GM12878 (cell line): ENCODE data around the gene ENO2. TPM values are rescaled to one million over a fixed set of nuclear protein-coding genes. Genes with fewer than 3 reads are reported as not detected.

Experiments
- ATF7 ChIP-seq: fragments of 450-650 bp; IDR thresholded peaks from 2 replicates; pipeline ENCODE4 v1.6.1; 2016; ENCODE audit warnings: low read depth, mild to moderate bottlenecking
- BACH1 ChIP-seq: fragments of 450-650 bp; IDR thresholded peaks from 2 replicates; pipeline ENCODE4 v1.6.1; 2017; ENCODE audit warnings: mild to moderate bottlenecking, borderline replicate concordance
- BHLHE40 ChIP-seq, 2 experiments: fragments of 450-650 bp in 1 of 2; IDR thresholded peaks; 2 replicates each; pipeline ENCODE4 v1.6.1; 2011 to 2017; ENCODE audit warnings: low read depth in 2 of 2, borderline replicate concordance in 1 of 2, improper control_type of control experiment in 1 of 2, low read length in 1 of 2, mild to moderate bottlenecking in 1 of 2
- CBFB ChIP-seq: IDR thresholded peaks from 2 replicates; pipeline ENCODE4 v1.6.1; 2016; ENCODE audit warnings: antibody characterized with exemption, low read depth
- CEBPB ChIP-seq, 2 experiments: fragments of 150-350 bp in 1 of 2; IDR thresholded peaks; 2 replicates each; pipeline ENCODE4 v1.6.1; 2012 to 2014; ENCODE audit warnings: low read depth in 2 of 2, low read length in 2 of 2, borderline replicate concordance in 1 of 2, inconsistent platforms in 1 of 2
- NFYA ChIP-seq: IDR thresholded peaks from 2 replicates; pipeline ENCODE4 v1.6.1; 2011; ENCODE audit warnings: low read depth, mild to moderate bottlenecking, low read length, improper control_type of control experiment, borderline replicate concordance
- PAX8 ChIP-seq: fragments of 450-650 bp; IDR thresholded peaks from 2 replicates; pipeline ENCODE4 v1.6.1; 2017; ENCODE audit warnings: mild to moderate bottlenecking, moderate library complexity
- RFX5 ChIP-seq: IDR thresholded peaks from 2 replicates; pipeline ENCODE4 v1.6.1; 2011; ENCODE audit warnings: low read depth, low read length, improper control_type of control experiment
- SMARCA5 ChIP-seq: fragments of 450-650 bp; IDR thresholded peaks from 2 replicates; pipeline ENCODE4 v1.6.1; 2017; ENCODE audit warnings: mild to moderate bottlenecking
- STAT1 ChIP-seq: fragments of 450-650 bp; conservative IDR thresholded peaks from 2 replicates; pipeline ENCODE4 v1.6.1; 2014; ENCODE audit warnings: antibody characterized with exemption, mild to moderate bottlenecking
- polyA plus RNA-seq, 11 experiments: library from polyadenylated mRNA; depleted of rRNA in 4 of 11; unstranded in 6 of 11; stranded (reverse) in 5 of 11; fragments of >200 nt; fragmentation: Nextera tagmentation in 4 of 11; fragmentation: Illumina TruSeq in 1 of 11; extraction: Ambion mirVana in 4 of 11; extraction: Trizol in 1 of 11; gene quantifications; 1 replicate in 1 of 11; 2 replicates in 10 of 11; pipeline versions ENCODE4 v1.2.1 to v1.2.3, GENCODE V29; 2011 to 2016; ENCODE audit warnings: inconsistent platforms in 2 of 11, missing spikeins in 2 of 11, low read depth in 1 of 11
- total RNA-seq, 4 experiments: library from RNA; depleted of rRNA in 3 of 4; stranded (reverse); fragments of >200 nt in 3 of 4; fragmentation: Illumina TruSeq in 1 of 4; extraction: Trizol in 1 of 4; gene quantifications; 2 replicates each; pipeline versions ENCODE4 v1.2.1 to v1.2.3, GENCODE V29; 2013 to 2021
- TF ChIP-seq, protein P1 (sequence below): IDR thresholded peaks from 2 replicates; pipeline ENCODE4 v1.6.1; 2011; ENCODE audit warnings: low read depth, mild to moderate bottlenecking, low read length, moderate library complexity, borderline replicate concordance; ENCODE audit errors: extremely low read depth
- TF ChIP-seq, protein P2 (sequence below): fragments of 450-650 bp; IDR thresholded peaks from 2 replicates; pipeline ENCODE4 v1.6.1; 2017; ENCODE audit warnings: mild to moderate bottlenecking
- TF ChIP-seq, protein P3 (sequence below): fragments of 450-650 bp; IDR thresholded peaks from 2 replicates; pipeline ENCODE4 v1.6.1; 2017; ENCODE audit warnings: antibody characterized with exemption, mild to moderate bottlenecking, moderate library complexity
- TF ChIP-seq, protein P4 (sequence below): fragments of 450-650 bp; formaldehyde crosslinking; IDR thresholded peaks from 2 replicates; pipeline ENCODE4 v1.4.0; 2022; ENCODE audit warnings: mild to moderate bottlenecking, moderate library complexity
- TF ChIP-seq, protein P5 (sequence below): fragments of 450-650 bp; formaldehyde crosslinking; IDR thresholded peaks from 2 replicates; pipeline ENCODE4 v1.4.0; 2020; ENCODE audit warnings: mild to moderate bottlenecking, moderate library complexity
- TF ChIP-seq, protein P6 (sequence below): IDR thresholded peaks from 2 replicates; pipeline ENCODE4 v1.6.1; 2012; ENCODE audit warnings: low read depth, low read length, improper control_type of control experiment

Gene ENO2
- total and polyA plus RNA-seq, 10 of the 15 experiments (the other 5 are each of a cell fraction or from before 2014, with no cell fraction given) = 24.8 to 196 (median 43.1) TPM

DNA sequence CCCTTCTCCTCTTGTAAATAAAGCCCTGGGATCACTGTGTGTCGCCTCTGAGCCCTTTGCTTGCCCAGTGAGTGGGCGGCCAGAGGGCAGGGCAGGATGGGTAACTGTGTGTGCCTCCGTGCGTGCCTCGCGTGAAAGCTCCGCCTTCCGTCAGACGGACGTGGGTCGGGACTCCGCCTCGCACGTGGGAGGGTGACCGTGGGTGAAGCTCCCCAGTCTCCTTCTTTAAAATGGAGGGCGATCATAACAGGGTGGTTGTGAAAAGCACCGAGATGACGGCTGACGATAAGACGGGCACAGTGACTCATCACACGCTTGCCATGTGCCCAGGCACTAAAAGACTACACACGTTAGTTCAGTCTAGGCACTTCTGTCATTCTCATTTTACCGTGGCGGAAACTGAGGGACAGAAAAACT is 46.9 kb downstream of the ENO2 start (continued):
- TF ChIP-seq SMARCA5 = no peak
- TF ChIP-seq, protein P1, sequence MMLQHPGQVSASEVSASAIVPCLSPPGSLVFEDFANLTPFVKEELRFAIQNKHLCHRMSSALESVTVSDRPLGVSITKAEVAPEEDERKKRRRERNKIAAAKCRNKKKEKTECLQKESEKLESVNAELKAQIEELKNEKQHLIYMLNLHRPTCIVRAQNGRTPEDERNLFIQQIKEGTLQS = no peak
- peak; percentile 75 for TF ChIP-seq BACH1
- no peak for TF ChIP-seq CEBPB (IDR thresholded peaks at IDR 0.05; ENCODE audit: borderline replicate concordance in 1 of 2, low read depth in 2 of 2, low read length in 2 of 2)
- TF ChIP-seq, protein P2, sequence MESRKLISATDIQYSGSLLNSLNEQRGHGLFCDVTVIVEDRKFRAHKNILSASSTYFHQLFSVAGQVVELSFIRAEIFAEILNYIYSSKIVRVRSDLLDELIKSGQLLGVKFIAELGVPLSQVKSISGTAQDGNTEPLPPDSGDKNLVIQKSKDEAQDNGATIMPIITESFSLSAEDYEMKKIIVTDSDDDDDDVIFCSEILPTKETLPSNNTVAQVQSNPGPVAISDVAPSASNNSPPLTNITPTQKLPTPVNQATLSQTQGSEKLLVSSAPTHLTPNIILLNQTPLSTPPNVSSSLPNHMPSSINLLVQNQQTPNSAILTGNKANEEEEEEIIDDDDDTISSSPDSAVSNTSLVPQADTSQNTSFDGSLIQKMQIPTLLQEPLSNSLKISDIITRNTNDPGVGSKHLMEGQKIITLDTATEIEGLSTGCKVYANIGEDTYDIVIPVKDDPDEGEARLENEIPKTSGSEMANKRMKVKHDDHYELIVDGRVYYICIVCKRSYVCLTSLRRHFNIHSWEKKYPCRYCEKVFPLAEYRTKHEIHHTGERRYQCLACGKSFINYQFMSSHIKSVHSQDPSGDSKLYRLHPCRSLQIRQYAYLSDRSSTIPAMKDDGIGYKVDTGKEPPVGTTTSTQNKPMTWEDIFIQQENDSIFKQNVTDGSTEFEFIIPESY = no peak
- no peak for TF ChIP-seq PAX8
- peak; percentile 84 to 91 for TF ChIP-seq BHLHE40 (IDR thresholded peaks at IDR 0.05; ENCODE audit: borderline replicate concordance in 1 of 2, low read depth in 2 of 2, low read length in 1 of 2)
- TF ChIP-seq, protein P3, sequence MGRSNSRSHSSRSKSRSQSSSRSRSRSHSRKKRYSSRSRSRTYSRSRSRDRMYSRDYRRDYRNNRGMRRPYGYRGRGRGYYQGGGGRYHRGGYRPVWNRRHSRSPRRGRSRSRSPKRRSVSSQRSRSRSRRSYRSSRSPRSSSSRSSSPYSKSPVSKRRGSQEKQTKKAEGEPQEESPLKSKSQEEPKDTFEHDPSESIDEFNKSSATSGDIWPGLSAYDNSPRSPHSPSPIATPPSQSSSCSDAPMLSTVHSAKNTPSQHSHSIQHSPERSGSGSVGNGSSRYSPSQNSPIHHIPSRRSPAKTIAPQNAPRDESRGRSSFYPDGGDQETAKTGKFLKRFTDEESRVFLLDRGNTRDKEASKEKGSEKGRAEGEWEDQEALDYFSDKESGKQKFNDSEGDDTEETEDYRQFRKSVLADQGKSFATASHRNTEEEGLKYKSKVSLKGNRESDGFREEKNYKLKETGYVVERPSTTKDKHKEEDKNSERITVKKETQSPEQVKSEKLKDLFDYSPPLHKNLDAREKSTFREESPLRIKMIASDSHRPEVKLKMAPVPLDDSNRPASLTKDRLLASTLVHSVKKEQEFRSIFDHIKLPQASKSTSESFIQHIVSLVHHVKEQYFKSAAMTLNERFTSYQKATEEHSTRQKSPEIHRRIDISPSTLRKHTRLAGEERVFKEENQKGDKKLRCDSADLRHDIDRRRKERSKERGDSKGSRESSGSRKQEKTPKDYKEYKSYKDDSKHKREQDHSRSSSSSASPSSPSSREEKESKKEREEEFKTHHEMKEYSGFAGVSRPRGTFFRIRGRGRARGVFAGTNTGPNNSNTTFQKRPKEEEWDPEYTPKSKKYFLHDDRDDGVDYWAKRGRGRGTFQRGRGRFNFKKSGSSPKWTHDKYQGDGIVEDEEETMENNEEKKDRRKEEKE = no peak
- TF ChIP-seq, protein P4, sequence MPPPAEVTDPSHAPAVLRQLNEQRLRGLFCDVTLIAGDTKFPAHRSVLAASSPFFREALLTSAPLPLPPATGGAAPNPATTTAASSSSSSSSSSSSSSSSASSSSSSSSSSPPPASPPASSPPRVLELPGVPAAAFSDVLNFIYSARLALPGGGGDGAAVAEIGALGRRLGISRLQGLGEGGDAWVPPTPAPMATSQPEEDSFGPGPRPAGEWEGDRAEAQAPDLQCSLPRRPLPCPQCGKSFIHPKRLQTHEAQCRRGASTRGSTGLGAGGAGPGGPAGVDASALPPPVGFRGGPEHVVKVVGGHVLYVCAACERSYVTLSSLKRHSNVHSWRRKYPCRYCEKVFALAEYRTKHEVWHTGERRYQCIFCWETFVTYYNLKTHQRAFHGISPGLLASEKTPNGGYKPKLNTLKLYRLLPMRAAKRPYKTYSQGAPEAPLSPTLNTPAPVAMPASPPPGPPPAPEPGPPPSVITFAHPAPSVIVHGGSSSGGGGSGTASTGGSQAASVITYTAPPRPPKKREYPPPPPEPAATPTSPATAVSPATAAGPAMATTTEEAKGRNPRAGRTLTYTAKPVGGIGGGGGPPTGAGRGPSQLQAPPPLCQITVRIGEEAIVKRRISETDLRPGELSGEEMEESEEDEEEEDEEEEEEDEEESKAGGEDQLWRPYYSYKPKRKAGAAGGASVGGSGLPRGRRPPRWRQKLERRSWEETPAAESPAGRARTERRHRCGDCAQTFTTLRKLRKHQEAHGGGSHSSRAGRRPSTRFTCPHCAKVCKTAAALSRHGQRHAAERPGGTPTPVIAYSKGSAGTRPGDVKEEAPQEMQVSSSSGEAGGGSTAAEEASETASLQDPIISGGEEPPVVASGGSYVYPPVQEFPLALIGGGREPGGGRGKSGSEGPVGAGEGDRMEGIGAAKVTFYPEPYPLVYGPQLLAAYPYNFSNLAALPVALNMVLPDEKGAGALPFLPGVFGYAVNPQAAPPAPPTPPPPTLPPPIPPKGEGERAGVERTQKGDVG (CRISPR knock-in tag) = no peak
- no peak for TF ChIP-seq NFYA
- 0 out of 2 replicates have a peak, but pooled peaks have one; percentile 7 for TF ChIP-seq STAT1
- peak; percentile 80 for TF ChIP-seq ATF7
- TF ChIP-seq, protein P5, sequence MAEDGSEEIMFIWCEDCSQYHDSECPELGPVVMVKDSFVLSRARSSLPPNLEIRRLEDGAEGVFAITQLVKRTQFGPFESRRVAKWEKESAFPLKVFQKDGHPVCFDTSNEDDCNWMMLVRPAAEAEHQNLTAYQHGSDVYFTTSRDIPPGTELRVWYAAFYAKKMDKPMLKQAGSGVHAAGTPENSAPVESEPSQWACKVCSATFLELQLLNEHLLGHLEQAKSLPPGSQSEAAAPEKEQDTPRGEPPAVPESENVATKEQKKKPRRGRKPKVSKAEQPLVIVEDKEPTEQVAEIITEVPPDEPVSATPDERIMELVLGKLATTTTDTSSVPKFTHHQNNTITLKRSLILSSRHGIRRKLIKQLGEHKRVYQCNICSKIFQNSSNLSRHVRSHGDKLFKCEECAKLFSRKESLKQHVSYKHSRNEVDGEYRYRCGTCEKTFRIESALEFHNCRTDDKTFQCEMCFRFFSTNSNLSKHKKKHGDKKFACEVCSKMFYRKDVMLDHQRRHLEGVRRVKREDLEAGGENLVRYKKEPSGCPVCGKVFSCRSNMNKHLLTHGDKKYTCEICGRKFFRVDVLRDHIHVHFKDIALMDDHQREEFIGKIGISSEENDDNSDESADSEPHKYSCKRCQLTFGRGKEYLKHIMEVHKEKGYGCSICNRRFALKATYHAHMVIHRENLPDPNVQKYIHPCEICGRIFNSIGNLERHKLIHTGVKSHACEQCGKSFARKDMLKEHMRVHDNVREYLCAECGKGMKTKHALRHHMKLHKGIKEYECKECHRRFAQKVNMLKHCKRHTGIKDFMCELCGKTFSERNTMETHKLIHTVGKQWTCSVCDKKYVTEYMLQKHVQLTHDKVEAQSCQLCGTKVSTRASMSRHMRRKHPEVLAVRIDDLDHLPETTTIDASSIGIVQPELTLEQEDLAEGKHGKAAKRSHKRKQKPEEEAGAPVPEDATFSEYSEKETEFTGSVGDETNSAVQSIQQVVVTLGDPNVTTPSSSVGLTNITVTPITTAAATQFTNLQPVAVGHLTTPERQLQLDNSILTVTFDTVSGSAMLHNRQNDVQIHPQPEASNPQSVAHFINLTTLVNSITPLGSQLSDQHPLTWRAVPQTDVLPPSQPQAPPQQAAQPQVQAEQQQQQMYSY (CRISPR knock-in tag) = no peak
- no peak for TF ChIP-seq RFX5
- TF ChIP-seq CBFB = no peak
- TF ChIP-seq, protein P6, sequence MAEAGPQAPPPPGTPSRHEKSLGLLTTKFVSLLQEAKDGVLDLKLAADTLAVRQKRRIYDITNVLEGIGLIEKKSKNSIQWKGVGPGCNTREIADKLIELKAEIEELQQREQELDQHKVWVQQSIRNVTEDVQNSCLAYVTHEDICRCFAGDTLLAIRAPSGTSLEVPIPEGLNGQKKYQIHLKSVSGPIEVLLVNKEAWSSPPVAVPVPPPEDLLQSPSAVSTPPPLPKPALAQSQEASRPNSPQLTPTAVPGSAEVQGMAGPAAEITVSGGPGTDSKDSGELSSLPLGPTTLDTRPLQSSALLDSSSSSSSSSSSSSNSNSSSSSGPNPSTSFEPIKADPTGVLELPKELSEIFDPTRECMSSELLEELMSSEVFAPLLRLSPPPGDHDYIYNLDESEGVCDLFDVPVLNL = no peak
